ENCODE results near the gene CTDNEP1.
A peak's percentile ranks its signal among the peaks of the same experiment; 100 is the strongest.

Gene CTDNEP1

GRCh38 chr17:7221278-7222092 is 30.0 kb downstream of the CTDNEP1 start:
- Histone ChIP-seq H3K4me3 (replicated peaks; ENCODE audit: low read depth, low read length) (no peak overlapping the region), H3K36me3 (ENCODE audit: control insufficient read depth, insufficient read depth, low read length) (peaks cover 21% of the 10 kb centered on the region), H3K27me3 (replicated peaks; ENCODE audit: control insufficient read depth, insufficient read depth, low read length) (no peaks in the 10 kb centered on the region)
- DNase-seq (ENCODE audit: extremely low read depth, insufficient read length) = no peak
- TF ChIP-seq, protein P1, sequence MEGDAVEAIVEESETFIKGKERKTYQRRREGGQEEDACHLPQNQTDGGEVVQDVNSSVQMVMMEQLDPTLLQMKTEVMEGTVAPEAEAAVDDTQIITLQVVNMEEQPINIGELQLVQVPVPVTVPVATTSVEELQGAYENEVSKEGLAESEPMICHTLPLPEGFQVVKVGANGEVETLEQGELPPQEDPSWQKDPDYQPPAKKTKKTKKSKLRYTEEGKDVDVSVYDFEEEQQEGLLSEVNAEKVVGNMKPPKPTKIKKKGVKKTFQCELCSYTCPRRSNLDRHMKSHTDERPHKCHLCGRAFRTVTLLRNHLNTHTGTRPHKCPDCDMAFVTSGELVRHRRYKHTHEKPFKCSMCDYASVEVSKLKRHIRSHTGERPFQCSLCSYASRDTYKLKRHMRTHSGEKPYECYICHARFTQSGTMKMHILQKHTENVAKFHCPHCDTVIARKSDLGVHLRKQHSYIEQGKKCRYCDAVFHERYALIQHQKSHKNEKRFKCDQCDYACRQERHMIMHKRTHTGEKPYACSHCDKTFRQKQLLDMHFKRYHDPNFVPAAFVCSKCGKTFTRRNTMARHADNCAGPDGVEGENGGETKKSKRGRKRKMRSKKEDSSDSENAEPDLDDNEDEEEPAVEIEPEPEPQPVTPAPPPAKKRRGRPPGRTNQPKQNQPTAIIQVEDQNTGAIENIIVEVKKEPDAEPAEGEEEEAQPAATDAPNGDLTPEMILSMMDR (IDR thresholded peaks at IDR 0.05; ENCODE audit: insufficient read depth, low read length, poor library complexity, severe bottlenecking) = no peak

GRCh38 chr17:7220593-7221277 is 30.8 kb downstream of the CTDNEP1 start:
- Histone ChIP-seq H3K36me3 (ENCODE audit: control insufficient read depth, insufficient read depth, low read length) (peaks cover 19% of the 10 kb centered on the region), H3K27me3 (replicated peaks; ENCODE audit: control insufficient read depth, insufficient read depth, low read length) (no peaks in the 10 kb centered on the region), H3K4me3 (replicated peaks; ENCODE audit: low read depth, low read length) (peak overlapping the region; percentile 81)
- TF ChIP-seq, protein P1 (IDR thresholded peaks at IDR 0.05; ENCODE audit: insufficient read depth, low read length, poor library complexity, severe bottlenecking) = peak; percentile 68
- DNase-seq (ENCODE audit: extremely low read depth, insufficient read length) = peak; percentile 47

GRCh38 chr17:7219812-7220592 is 31.5 kb downstream of the CTDNEP1 start, which contains the start of the genes ACADVL and DLG4:
TSS of gene ACADVL (plus strand) at chr17:7219938. CDS start at chr17:7219985, 47 bp downstream.
TSS of gene DLG4 (minus strand) at chr17:7219836.
- H3K4me3 ChIP-seq (replicated peaks; ENCODE audit: low read depth, low read length) = peak within 1 kb of the TSS; percentile 81
- peaks cover 19% of the 10 kb centered on the region for H3K36me3 ChIP-seq (ENCODE audit: control insufficient read depth, insufficient read depth, low read length)
- DNase-seq (ENCODE audit: extremely low read depth, insufficient read length) = peak; percentile 83
- TF ChIP-seq, protein P1 (IDR thresholded peaks at IDR 0.05; ENCODE audit: insufficient read depth, low read length, poor library complexity, severe bottlenecking) = no peak
- no peaks in the 10 kb centered on the region for H3K27me3 ChIP-seq (replicated peaks; ENCODE audit: control insufficient read depth, insufficient read depth, low read length)

DNA sequence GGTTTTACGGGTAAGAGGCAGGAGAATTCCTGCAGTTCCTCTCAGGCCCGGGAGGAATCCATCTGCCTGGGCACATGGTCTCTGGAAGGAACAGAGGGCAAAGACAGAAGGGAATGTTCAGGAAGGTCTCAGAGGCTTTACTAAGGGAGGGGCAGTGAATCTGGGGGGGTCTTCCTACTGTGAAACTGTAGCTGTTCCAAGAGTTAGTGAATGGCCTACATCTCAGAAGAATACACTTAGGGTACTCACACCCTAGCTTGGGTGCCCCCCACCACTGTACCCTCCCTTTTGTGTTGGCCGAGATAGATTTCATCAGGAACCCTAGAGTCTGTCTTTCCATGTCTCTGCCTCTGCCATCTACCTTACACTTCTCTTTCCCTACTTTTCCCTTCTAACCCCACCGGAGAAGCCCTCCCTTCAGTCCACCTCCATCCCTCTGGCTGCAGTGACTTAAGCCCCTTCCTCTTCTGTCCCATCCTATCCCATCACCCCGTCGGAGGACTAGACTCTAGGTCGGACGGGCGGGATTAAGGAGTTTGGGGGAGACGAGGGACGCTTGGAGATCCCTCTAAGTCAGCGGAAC is 32.2 kb downstream of the CTDNEP1 start:
- H3K27me3 ChIP-seq (replicated peaks; ENCODE audit: control insufficient read depth, insufficient read depth, low read length) = no peaks in the 10 kb centered on the region
- TF ChIP-seq, protein P1 (IDR thresholded peaks at IDR 0.05; ENCODE audit: insufficient read depth, low read length, poor library complexity, severe bottlenecking) = no peak
- no peak for DNase-seq (ENCODE audit: extremely low read depth, insufficient read length)
- H3K36me3 ChIP-seq (ENCODE audit: control insufficient read depth, insufficient read depth, low read length) = peaks cover 15% of the 10 kb centered on the region
- peak overlapping the region; percentile 81 for H3K4me3 ChIP-seq (replicated peaks; ENCODE audit: low read depth, low read length)

DNA sequence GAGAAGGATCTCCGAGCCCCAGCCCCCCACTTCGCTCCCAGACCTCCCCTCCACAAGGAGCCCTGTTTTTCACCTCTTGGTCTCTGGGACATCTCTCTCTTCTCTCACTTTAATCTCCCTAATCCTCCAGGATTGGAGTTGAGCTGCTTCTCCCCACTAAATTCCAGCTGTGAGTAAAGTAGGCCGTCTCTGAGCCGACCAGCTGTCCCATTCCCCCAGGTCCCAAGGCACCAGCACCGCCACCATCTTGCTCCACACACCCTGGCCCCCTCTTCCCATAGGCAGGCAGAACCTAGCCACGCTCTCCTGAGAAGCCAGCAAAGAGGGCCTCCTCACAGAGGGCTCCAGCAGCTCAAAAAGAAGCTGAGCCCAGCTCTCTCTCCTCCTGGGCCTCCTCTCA is 32.8 kb downstream of the CTDNEP1 start:
- Histone ChIP-seq H3K36me3 (ENCODE audit: control insufficient read depth, insufficient read depth, low read length) (peaks cover 11% of the 10 kb centered on the region), H3K27me3 (replicated peaks; ENCODE audit: control insufficient read depth, insufficient read depth, low read length) (no peaks in the 10 kb centered on the region), H3K4me3 (replicated peaks; ENCODE audit: low read depth, low read length) (no peak overlapping the region)
- TF ChIP-seq, protein P1 (IDR thresholded peaks at IDR 0.05; ENCODE audit: insufficient read depth, low read length, poor library complexity, severe bottlenecking) = no peak
- no peak for DNase-seq (ENCODE audit: extremely low read depth, insufficient read length)

Measured in GM06990 (cell line).